Progenitor cell of endocrine pancreas (in vitro differentiated cells): Measurements from ENCODE around the gene PDE9A. TPM values are rescaled to one million over a fixed set of nuclear protein-coding genes. Genes with fewer than 3 reads are reported as not detected.

ENCODE experiments used
- DNase-seq: peaks from one replicate; pipeline ENCODE4 v3.0.0; 2021; ENCODE audit warnings: low spot score; ENCODE audit not compliant: unreplicated experiment
- H3K27ac Mint-ChIP-seq: 2 replicates; pipeline ENCODE4 v1.8.0; 2021; ENCODE audit warnings: mild to moderate bottlenecking, moderate library complexity, mixed read lengths
- H3K27me3 Mint-ChIP-seq: 2 replicates; pipeline ENCODE4 v1.8.0; 2021; ENCODE audit warnings: mixed read lengths
- H3K36me3 Mint-ChIP-seq: 2 replicates; pipeline ENCODE4 v1.8.0; 2022; ENCODE audit warnings: mixed read lengths; ENCODE audit not compliant: insufficient read depth
- H3K4me1 Mint-ChIP-seq: 2 replicates; pipeline ENCODE4 v1.8.0; 2021; ENCODE audit warnings: low read depth, mixed read lengths
- H3K4me3 Mint-ChIP-seq: 2 replicates; pipeline ENCODE4 v1.8.0; 2021; ENCODE audit warnings: low read depth, mild to moderate bottlenecking, moderate library complexity, mixed read lengths
- H3K9me3 Mint-ChIP-seq: 2 replicates; pipeline ENCODE4 v1.8.0; 2021; ENCODE audit warnings: low read depth, mixed read lengths
- CTCF ChIP-seq: fragments of 200-600 bp; sonication (generic); IDR thresholded peaks from one replicate; pipeline ENCODE4 v1.5.0; 2021; ENCODE audit warnings: antibody characterized with exemption, mild to moderate bottlenecking; ENCODE audit not compliant: unreplicated experiment
- total RNA-seq: library from RNA; stranded (reverse); gene quantifications from 2 replicates; pipeline ENCODE4 v1.2.1, GENCODE V29; 2021

PDE9A gene
- total RNA-seq, 1 donor from 2014 or later: 57.0 TPM

- Mint-ChIP-seq H3K27me3 (peaks cover 3% of the 10 kb centered on the region), H3K9me3 (no peaks in the 10 kb centered on the region), H3K4me1 (peaks cover 27% of the 10 kb centered on the region), H3K4me3 (no peak overlapping the region), H3K36me3 (peaks cover 2% of the 10 kb centered on the region), H3K27ac (peak overlapping the region; percentile 2)
- no peak for DNase-seq
- no peak for TF ChIP-seq CTCF
Observed at GRCh38 chr21:42651515-42652401, 1.7 kb upstream of the PDE9A start.

- peaks cover 3% of the 10 kb centered on the region for H3K27me3 Mint-ChIP-seq
- peak; percentile 74 for DNase-seq
- H3K4me1 Mint-ChIP-seq: peaks cover 28% of the 10 kb centered on the region
- H3K27ac Mint-ChIP-seq: peak overlapping the region; percentile 96
- peak; percentile 73 for TF ChIP-seq CTCF
- H3K36me3 Mint-ChIP-seq: peaks cover 2% of the 10 kb centered on the region
- no peaks in the 10 kb centered on the region for H3K9me3 Mint-ChIP-seq
- H3K4me3 Mint-ChIP-seq: peak overlapping the region; percentile 82
Observed at GRCh38 chr21:42652527-42653230, 742 bp upstream of the PDE9A start.

- Mint-ChIP-seq H3K27ac (peak overlapping the region; percentile 50), H3K4me1 (peaks cover 30% of the 10 kb centered on the region), H3K36me3 (peaks cover 5% of the 10 kb centered on the region), H3K4me3 (peak overlapping the region; percentile 82), H3K9me3 (no peaks in the 10 kb centered on the region), H3K27me3 (peaks cover 3% of the 10 kb centered on the region)
- peak; percentile 46 for TF ChIP-seq CTCF
- DNase-seq: peak; percentile 29
Observed at GRCh38 chr21:42654179-42654912, 925 bp downstream of the PDE9A start.

GRCh38 chr21:42654913-42655795 lies 1.7 kb downstream of the PDE9A start:
- Mint-ChIP-seq H3K27me3 (peaks cover 3% of the 10 kb centered on the region), H3K4me1 (peaks cover 30% of the 10 kb centered on the region), H3K4me3 (peak overlapping the region; percentile 82), H3K9me3 (no peaks in the 10 kb centered on the region), H3K27ac (peak overlapping the region; percentile 50), H3K36me3 (peaks cover 5% of the 10 kb centered on the region)
- no peak for TF ChIP-seq CTCF
- DNase-seq: no peak
